Choroid plexus epithelial cell (primary cell): ENCODE results near the gene RHPN2.
A peak's percentile ranks its signal among the peaks of the same experiment; 100 is the strongest.

ENCODE experiments used
- DNase-seq: peaks from one replicate; pipeline ENCODE4 v3.0.0-alpha.2; 2010; ENCODE audit warnings: low read depth
- H3K4me3 ChIP-seq: 2 replicates; pipeline ENCODE4 v1.5.1; 2011; ENCODE audit warnings: low read depth, mild to moderate bottlenecking, control low read depth, low read length, moderate library complexity
- TF ChIP-seq, protein P1 (sequence below): conservative IDR thresholded peaks from 2 replicates; pipeline ENCODE4 v1.5.1; 2011; ENCODE audit warnings: low read depth, mild to moderate bottlenecking, control low read depth, inconsistent platforms, low read length, moderate library complexity

Gene RHPN2

DNA sequence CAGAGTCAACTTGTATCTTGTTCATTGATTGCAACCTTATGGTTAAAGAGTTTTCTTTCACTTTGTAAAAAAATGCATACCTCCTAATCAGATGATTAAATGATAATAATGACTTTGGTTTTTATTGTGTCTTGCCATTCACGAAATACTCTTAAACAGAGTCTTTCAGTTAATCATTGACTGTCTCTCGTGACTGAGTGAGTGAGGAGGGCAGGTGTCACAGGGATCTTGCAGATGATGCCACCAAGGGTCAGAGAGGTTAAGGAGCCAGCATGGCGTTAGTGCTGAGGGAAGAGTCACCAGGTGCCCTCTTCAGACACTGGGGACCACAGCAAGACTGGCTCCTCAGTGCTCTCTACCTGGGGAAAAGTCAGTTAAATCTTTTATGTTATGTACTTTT, 24.3 kb upstream of the RHPN2 start:
- no peak for DNase-seq
- H3K4me3 ChIP-seq, result no peak overlapping the region
- TF ChIP-seq, protein P1, sequence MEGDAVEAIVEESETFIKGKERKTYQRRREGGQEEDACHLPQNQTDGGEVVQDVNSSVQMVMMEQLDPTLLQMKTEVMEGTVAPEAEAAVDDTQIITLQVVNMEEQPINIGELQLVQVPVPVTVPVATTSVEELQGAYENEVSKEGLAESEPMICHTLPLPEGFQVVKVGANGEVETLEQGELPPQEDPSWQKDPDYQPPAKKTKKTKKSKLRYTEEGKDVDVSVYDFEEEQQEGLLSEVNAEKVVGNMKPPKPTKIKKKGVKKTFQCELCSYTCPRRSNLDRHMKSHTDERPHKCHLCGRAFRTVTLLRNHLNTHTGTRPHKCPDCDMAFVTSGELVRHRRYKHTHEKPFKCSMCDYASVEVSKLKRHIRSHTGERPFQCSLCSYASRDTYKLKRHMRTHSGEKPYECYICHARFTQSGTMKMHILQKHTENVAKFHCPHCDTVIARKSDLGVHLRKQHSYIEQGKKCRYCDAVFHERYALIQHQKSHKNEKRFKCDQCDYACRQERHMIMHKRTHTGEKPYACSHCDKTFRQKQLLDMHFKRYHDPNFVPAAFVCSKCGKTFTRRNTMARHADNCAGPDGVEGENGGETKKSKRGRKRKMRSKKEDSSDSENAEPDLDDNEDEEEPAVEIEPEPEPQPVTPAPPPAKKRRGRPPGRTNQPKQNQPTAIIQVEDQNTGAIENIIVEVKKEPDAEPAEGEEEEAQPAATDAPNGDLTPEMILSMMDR, result no peak

DNA sequence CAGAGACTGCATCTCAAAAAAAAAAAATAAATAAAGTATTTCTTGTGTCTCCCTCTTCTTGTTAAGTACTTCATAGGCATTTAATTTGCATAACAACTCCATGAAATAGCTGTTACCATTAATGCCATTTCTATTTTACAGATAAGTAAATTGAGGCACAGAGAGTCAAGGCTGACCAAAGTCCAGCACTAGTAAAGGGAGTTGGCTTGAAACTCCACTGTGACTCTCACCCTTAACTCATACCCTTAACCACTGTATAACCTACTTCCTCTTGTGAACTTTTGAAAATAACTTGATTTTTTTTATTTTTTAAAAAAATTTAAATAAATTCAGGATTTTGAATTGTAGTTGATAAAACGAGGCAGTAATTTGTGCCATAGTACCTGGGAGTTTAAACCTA, 22.3 kb upstream of the RHPN2 start:
- H3K4me3 ChIP-seq, result no peak overlapping the region
- DNase-seq, result no peak
- TF ChIP-seq, protein P1, result no peak

DNA sequence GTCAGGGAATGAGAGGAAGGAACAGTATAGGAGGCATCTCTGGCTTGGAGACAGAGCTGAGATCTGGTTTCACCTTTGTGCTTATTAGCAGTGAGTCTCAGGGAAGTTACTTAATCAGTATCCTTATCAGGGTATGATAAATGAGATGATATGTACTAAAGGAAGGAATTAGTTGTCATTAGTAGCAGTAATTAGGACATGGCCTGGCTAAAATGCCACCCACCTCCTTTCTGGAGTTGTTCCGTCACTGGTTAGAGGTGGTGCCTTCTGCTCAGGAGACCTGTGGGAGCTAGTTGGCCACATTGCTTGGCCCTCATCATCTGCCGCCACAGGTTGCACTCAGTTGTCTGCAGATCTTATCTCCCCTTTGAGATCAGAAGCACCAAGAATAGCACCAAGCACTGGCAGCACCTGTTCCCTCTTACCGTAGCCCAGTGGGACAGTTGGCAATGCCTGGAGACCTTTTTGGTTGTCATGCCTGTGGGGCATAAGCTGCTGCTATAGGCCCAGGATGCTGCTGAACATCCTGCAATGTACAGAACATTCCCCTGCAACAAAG, 21.0 kb upstream of the RHPN2 start:
- TF ChIP-seq, protein P1, result no peak
- no peak overlapping the region for H3K4me3 ChIP-seq
- no peak for DNase-seq

DNA sequence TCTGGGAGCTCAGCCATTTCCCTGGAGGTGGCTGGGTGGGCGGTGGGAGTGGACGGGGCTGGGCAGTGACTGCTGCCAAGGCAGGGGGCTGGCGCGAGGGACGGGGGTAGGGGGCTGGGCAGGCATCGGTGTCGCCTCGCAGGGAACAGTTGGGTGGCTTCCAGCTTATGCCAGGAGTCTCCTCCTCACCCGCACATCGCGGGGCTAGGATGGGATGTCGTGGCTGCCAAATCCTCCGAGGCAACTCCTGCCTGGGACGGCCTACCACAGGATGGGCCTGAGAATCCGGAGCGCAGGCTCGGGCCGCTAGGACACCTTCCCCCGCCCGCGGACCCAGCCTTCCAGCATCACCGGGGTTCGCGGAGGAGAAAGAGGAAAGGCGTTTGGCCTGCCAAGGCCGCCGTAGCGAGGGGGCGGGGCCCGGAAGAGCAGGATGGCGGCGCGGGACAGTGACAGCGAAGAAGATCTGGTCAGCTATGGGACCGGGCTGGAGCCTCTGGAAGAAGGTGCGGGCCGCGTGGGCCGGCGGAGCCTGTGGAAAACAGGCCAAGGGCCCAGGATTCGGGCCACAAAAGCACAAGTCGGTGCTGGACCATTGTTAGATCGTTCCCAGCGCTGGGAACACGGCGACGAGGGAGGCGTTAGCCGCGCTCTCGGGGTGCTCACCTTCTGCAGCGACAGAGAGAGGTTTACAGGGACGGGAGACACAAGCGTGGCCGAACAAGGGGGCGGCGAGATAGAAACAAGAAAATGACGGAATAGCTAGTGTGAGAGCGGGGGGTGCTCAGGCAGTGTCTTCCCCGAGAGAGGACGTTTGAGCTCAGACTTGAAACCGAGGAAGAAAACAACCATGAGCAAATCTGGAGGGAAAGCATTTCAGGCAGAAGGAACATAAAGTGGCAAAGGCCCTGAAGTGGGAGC, 16.3 kb upstream of the RHPN2 start, which contains the start of gene GPATCH1:
GPATCH1 (plus strand) TSS at position 421 of the 921 bp plus-strand sequence; CDS start at position 434, 13 bp downstream.
- peak; percentile 82 for DNase-seq
- TF ChIP-seq, protein P1, result no peak
- peak within 1 kb of the TSS; percentile 97 for H3K4me3 ChIP-seq

DNA sequence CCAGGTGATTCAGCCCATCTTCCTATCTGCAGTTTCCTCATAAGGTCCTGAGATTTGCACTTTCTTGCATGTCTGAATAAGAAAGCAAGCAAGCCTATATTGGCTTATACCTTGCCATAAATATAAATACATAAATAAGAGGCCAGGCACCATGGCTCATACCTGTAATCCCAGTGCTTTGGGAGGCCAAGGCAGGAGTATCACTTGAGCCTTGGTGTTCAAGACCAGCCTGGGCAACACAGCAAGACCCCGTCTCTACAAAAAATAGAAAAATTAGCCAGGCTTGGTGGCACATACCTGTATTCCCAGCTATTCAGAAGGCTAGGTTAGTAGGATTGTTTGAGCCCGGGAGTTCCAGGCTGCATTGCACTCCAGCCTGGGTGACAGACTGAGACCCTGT, 10.8 kb upstream of the RHPN2 start:
- TF ChIP-seq, protein P1, result no peak
- DNase-seq, result no peak
- no peak overlapping the region for H3K4me3 ChIP-seq

DNA sequence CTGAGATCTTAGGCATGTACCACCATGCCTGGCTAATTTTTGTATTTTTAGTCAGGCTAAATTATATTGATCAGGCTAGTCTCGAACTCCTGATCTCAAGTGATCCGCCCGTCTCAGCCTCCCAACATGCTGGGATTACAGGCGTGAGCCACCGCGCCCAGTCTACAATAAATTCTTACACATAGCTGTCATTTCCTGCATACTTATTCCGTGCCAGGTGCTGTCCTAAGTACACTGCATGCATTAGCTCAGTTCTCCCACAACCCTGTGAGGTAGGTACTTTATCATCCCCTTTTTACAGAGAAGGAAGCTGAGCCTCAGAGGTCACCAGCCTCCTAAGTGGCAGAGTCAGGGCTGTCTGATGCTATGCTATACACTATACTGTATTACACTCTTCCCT, 7.2 kb upstream of the RHPN2 start:
- TF ChIP-seq, protein P1, result no peak
- no peak for DNase-seq
- no peak overlapping the region for H3K4me3 ChIP-seq
